CD4-positive, alpha-beta T cell treated with Interleukin-10 for 1 hour (primary cell): ENCODE data around the gene EME1.
"Not testable (repeated sequence)": the region's sequence is repeated elsewhere in the genome, so short reads cannot be mapped to it uniquely, and the experiment has no call there.

Source experiments
- DNase-seq: peaks from one replicate; pipeline ENCODE4 v3.0.0-alpha.2; 2020

The EME1 gene

DNA sequence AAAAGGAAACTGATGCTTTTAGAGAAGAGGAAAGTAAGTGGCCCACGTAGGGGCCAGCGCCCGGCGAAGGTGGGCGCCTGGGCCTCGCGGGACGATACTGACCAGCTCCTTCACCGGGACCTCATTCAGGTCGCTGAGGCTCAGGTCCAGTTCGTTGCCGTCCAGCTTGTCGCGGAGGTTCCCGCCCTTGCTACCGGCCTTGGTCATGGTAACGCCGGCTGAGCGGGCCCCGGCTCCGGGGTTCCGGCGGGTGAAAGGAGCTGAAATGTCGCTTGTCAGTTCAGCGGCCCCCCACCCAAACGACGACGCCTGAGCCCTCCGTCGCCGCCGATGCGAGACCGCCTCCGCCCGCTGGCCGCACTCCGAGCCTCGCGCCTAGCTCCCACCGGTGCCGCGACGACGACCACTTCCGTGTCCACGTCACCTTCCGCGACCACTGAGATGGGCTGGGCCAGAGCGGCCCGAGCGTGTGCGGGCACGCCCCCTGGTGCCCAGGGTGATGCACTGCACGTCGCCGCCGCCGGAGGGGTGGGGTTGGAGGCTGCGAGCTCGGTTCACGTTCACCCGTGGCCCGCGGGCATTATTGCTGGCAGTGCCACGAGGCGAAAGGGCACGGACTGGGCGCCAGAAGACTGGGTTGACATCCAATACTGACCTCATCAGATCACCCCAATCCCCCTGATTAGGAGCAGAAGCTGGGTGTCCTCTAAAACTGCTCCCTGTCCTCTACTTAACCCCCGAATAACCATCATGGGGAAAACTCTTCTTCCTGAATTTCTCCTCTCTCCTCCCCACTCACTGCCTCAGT, 24.3 kb downstream of the EME1 start, which contains the start of gene LRRC59:
TSS of gene LRRC59 (minus strand) at position 413 of the 808 bp plus-strand sequence. CDS start at position 207, 206 bp downstream.
- DNase-seq = peak; percentile 95

DNA sequence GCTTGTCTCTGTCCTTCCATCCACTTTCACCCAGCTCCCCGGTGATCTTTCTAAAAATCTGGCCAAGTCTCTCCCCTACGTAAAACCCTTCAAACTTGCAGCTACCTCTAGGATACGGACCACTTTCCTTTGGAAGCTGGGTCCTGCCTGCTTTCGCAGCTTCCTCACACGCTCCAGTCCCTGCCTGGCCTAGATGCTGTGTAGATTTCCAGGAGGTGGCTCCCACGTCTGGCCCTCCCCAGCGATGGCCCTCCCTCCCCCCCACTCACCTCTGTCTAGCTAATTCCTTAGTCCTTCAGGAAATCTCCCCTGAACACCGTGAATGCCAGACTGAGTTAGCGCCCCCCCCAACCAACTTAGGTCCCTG, 24.9 kb downstream of the EME1 start:
- DNase-seq = no peak

DNA sequence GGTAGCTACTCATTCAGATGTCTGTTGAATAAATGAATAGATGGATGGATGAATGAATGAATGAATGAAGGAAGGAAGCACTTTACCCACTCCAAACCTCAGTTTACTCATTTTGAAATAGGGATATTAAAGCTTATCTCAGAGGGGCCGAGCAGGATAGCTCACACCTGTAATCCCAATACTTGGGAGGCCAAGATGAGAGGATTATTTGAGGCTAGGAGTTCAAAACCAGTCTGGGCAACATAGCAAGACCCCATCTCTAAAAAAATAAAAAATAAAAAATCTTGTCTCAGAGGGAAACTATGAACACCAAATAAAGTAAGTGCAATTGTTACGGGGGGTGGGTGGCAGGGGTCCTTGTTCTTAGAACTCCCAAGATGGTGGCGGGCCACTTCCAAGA, 25.6 kb downstream of the EME1 start:
- not testable (repeated sequence) for DNase-seq

DNA sequence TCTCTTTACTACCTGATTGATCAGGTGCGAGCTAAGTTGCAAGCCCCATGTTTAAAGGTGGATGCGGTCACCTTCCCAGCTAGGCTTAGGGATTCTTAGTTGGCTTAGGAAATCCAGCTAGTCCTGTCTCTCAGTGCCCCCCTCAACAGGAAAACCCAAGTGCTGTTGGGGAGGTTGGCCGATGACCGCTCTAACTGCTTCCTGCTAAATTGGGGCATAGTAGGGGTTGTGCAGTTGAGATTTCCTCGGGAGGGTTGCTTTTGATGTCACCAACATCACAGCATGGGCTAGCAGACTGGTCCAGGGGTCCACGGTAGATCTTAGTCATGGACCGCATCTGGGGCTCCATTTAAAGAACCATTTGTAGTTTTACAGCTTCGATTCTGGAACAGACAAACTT, 26.6 kb downstream of the EME1 start:
- DNase-seq = not testable (repeated sequence)

DNA sequence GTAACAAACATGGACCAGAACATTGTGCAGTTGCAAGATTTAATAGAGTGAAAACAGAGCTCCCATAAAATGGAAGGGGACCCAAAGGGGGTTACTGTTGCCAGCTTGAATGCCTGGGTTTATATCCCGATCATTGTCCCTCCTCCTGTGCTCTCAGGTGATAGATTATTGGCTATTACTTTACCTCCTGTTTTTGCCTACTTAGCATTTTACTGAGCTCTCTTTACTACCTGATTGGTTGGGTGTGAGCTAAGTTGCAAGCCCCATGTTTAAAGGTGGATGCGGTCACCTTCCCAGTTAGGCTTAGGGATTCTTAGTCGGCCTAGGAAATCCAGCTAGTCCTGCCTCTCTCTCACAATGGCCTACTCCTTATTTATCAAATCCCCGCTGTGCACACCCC, 32.3 kb downstream of the EME1 start:
- DNase-seq = not testable (repeated sequence)

DNA sequence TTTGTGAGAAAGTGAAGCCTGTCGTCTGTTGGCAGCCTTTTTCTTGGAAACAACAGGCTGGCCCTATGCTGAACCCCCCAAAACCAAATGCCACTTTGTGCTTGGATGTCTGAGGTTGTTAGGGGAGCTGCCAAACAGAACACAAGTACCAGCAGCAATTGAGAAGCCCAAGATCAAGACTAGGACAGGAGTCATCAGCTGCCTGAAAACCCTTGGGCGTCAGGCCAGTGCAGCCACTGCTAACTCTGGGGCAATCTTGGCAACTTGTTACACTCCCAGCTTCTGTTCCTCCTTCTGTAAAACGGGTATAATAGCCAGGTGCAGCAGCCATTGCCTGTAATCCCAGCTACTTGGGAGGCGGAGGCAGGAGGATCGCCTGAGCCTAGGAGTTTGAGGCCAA, 33.5 kb downstream of the EME1 start:
- no peak for DNase-seq

DNA sequence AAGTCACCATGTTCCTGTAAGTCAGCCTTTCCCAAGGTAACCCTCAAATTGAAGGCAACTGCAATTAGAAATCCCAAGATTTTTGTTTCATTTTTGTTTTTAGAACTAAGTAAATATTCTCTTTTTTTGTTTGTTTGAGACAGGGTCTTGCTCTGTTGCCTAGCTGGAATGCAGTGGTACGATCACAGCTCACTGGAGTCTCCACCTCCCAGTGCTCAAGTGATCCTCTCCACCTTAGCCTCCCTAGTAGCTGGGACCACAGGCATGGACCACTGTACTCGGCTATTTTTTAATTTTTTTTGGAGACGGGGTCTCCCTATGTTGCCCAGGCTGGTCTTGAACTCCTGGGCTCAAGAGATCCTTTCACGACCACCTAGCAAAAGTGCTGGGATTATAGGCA, 34.9 kb downstream of the EME1 start:
- DNase-seq = no peak

DNA sequence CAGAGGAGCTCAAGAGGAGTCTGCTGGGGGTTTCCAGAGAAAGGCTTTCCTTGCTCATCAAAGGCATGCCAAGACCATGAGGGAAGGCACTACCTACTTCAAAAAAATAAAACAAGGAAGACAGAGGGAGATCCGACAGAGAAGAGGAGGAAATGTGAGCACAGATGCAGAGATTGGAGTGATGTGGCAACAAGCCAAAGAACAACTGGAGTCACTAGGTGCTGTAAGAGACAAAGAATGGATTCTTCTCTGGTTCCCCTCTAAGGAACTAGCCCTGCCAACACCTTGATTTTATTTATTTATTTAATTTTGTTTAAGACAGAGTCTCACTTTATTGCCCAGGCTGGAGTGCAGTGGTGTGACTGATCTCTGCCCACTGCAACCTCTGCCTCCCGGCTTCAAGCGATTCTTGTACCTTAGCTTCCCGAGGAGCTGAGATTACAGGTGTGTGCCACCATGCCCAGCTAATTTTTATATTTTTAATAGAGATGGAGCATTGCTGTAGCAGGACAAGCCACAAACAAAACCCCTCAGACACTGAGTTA, 39.2 kb downstream of the EME1 start:
- DNase-seq = no peak

DNA sequence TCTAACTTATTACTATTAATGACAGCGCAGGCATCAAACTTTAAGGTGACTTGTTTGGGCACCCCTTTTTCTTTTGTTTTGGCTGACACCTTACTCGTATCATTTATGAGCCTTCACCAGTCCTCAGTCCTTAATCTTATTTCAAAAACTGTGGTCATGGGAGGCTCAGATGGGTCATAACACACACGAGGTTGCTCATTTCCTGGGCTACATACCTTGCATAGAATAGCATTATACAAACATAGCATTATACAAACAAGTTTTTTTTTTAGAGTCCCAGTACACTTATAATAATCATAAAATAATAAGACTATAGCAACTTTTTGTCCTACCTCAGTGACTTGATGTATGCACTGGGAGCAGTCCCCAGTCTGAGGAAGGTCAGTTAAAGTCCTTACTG, 41.8 kb downstream of the EME1 start:
- no peak for DNase-seq

DNA sequence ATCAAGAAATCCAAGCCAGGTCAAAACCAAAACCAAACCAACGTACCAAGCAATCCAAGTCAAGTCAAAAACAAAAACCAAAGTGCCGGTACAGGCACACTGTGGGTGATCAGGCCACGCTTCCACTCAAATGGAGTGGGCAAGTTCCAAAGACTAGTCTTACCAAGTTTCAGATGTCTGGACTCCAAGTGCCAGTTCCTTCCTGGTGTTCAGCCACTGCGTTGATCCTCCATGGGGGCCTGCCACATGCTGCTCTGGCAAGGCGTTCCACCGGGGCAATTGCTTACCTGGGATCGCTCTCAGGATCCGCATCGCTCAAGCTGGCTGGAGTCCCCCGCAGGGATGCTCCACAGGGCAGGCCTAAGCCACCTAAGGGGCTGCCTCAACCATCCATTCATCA, 46.5 kb downstream of the EME1 start:
- not testable (repeated sequence) for DNase-seq

DNA sequence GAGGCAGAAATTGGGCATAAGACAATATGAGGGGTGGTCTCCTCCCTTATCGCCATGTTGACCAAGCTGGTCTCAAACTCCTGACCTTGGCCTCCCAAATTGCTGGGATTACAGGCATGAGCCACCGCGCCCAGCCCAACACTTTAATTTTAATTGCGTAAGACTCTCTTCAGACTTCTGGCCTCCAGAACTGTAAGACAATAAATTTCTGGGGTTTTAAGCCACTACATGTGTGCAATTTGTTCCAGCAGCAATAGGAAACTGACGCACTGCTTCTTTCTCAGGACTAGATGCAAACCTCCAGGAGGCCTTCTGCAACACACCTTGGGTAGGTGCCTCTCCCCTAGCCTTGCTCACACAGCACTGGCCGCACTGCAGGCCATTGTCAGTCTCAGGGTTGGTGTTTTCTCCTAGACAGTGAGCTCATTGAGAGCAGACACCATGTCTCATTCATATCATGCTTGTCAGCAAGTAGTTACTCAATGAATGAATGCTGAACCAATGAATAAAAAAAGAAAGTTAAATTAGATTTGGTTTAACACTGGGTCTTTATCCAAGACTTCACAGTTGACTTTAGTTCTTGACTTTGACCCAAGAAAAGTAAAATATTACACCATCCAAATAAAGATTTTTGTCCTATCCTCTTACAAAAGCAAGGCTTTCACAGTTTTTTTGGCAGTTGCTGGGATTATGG, 47.5 kb downstream of the EME1 start:
- no peak for DNase-seq

DNA sequence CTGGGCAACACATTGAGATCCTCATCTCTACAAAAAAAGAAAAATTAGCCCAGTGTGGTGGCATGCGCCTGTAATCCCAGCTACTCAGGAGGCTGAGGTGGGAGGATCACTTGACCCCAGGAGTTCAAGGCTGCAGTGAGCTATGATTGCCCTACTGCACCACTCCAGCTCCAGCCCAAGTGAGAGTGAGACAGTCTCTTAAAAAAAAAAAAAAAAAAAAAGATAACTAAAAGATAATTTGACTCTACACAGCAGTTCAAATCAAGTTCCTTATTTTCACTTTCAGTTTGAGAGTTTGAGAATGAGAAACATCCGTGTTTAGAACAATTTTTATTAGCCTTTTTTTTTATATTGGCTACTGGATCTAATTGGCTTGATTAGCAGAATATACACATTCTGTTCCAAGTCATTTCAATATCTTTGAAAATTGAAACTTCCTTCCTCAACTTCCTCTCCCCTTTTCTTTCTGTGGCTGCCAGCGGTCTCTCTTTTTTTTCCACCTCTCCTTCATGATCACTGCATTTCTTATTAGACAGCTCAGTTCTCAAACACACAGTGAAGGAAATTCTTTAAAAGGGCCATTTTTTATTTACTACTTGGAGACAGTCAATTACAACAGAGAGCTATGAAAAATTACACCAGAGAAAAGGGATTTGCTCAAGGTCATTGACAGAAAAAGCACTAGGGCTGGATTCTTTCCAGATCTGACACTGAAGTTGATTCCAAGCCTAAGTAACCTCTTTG, 48.5 kb downstream of the EME1 start:
- DNase-seq = peak; percentile 15

DNA sequence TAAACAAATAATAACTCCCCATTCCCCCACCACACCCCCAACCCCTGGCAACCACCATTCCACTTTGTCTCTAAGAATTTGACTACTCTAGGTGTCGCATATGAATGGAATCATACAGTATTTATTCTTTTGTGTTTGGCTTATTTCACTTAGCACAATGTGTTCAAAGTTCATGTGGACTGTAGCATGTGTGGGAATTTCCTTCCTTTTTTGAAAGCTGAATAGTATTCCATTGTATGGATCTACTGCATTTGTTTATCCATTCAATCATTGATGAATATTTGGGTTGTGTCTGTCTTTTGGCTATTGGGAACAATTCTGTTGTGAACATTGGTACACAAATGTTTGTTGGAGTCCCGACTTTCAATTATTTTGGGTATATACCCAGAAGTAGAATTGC, 49.7 kb downstream of the EME1 start:
- DNase-seq = no peak

DNA sequence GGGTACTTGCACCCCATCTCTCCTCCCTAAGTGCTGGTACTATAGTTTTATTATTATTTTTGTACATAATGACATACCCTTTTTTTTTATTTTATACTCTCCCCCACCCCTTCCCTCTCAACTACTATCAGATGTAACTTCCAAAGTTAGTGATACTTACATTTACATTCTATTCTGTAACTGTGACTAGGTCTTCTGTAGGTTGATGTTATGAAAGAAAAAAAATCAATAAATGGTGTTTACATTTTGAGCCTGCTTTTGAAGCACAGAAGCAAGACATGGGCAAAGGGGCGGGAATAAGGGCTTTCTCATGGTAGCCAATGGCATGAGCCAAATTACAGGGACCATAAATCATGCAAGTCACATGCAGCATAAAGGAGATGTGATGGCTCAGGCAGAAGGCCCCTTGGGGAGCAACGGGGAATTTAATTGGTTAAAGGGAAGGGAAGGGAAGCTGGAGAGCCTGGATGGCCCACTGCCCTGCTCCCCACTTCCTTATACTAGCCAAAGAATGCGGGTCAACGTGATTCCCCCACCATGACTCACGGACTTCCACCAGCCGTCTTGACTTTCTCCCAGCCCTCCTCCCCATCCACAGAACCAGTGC, 50.6 kb downstream of the EME1 start:
- DNase-seq = no peak

DNA sequence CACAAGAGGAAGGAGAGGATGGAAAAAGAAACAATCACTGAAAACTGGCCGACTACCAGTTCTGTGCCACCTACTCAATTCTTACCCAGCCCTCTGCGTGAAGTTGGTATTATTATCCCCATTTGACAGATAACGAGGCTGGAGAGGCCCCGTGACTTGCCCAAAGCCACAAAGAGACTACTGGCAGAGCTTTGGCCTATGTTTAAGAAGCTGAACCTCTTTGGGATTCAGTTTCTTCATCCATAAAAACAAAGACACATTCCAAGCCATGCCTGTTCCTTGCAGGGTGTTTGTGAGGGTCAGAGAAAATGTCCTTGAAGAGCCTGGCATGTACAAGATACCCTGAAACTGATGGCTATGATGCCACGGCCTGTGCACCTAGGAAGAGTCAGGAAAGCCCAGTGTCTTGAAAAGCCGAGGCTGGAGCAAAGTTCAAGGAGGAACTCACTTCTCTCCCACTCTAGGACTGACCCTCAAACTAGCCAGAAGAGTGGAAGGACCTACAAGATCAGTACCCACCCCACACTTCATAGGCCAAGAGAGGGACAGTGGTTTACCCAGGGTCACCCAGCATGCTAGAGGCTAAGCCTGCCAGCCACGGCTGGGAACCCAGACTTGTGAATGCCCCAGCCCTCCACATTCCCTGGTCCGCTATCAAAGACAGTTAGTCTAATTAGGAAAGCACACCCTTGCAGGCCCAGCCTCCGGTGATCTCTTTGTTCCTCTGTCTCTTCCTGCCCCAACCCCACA, 51.4 kb downstream of the EME1 start:
- DNase-seq = no peak

DNA sequence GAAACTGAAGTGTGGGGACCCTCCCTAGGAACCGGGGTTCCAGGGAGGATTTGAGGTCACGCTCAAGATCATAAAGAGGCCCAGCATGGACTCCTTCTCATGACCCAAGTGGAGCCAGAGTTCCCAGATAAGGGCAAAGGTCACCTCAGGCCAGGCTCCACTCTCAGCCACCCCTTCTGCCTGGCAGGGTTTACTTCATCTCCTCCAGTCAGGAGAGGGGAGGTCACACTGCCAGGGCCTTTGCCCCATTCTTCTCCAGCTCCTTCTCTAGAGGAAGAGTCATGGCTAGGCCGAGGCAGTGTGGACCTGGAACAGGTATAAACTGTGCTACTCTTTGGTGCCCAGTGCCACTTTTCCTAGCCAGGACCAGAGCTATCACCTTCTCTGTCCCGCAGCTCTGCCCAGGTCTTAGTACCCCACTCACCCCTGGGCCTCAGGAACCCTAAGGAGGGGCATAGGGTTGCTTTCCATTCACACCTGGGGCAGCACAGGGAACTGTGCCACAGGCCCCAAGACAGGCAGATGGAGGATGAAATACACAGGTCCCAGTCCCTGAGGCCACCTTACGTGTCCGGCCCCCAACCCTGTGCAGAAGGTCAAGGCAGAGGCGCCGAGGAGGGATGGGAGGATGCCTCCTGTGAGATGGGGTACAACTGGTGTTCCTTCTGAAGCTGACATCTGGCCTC, 52.1 kb downstream of the EME1 start:
- DNase-seq = no peak

DNA sequence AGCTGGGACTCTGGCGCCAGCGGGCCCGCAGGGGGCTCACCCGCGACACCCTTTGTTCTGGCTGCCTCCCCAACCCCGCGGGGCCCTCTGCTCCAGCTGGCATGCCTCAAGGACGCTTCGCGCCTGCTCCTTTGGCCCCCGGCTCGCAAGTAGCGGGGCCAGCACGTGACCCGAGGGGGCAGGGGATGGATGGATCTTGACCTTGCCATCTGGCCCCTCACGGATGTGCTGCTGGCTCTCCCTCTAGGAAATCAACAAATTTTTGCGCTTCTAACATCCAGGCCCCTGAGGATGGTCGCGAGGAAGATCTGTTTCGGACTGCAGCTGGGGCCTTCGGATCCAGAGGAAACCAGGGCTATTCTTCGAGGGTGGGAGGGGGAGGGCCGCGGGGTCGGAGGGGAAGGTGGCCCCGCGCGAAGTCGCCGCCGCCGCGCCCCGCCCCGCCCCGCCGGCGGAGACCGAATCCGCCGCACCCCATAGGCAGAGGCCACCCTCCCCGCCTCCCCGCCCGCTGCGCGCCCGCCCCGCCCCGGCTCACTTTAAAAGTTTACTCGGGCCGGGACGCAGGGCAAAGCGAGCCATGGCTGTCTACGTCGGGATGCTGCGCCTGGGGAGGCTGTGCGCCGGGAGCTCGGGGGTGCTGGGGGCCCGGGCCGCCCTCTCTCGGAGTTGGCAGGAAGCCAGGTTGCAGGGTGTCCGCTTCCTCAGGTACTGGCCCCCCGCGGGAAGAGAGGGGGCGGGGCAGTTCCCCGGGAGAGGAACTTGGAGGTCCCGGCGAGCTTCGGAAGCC, 52.8 kb downstream of the EME1 start, which contains the start of gene ACSF2:
TSS of gene ACSF2 (plus strand) at position 537 of the 790 bp plus-strand sequence. CDS start at position 581, 44 bp downstream.
- DNase-seq = peak; percentile 75

DNA sequence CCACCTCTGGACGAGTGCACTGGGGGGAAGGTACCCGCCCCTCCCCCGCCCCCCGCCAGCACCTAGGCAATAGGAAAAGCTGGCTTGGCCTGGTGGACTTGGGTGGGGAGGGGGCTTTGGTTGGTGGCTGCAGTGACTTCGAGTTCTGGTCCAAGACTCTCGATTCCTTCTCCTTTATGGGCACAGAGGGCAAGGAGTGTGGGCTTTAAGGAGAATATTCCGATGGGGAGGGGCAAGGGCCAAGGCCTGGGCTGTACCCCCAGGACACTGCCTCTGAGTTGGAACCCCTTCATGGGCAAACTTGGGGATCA, 53.4 kb downstream of the EME1 start:
- DNase-seq = peak; percentile 1

DNA sequence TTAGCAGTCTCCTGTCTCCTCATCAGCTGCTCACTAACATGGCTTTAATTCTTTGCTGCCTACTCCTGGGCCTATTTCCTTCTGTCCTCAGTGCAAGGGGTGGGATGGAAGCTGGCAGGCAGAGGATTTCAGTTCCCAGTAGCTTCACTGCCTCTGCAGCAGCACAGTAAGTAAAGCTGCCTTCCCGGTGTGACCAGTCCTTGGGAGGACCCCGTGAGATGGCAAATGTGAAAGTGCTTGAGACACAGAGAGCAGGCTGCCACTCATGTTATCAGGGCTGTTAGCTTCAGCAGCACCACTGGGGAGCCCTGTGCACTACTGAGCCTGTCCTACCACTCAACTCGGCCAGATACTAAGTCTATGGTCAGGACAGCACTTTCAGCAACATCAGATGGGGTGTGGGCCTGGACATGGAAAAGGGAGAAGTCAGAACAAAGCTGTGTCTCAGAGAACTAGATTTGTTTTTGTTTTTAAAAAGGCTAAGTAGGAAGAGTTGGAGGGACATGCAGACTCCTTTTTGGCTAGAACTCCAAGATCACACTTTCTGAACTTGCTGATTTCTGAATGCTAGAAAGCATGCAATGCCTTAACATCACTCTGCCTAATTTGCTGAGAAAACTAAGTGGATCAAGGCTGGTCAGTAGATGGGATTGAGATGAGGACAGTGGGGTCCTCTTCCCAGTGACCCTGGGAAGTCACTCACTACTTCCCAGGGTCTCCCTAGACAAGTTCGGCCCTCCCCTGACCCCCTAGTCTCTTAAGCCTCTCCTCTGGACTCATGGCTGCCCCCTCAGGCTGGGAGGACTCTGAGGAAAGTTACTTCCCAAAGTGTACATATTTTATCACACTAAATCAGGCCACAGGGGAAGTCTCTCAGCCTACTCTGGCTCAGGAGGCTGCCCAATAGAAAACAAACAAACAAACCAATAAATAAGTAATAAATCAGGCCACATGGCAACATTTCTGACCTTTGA, 54.1 kb downstream of the EME1 start:
- DNase-seq = peak; percentile 26
